ENCODE measurements around the gene APH1B.
A peak's percentile ranks its signal among the peaks of the same experiment; 100 is the strongest.
"Not testable (repeated sequence)": the region's sequence is repeated elsewhere in the genome, so short reads cannot be mapped to it uniquely, and the experiment has no call there.

Gene APH1B

DNA sequence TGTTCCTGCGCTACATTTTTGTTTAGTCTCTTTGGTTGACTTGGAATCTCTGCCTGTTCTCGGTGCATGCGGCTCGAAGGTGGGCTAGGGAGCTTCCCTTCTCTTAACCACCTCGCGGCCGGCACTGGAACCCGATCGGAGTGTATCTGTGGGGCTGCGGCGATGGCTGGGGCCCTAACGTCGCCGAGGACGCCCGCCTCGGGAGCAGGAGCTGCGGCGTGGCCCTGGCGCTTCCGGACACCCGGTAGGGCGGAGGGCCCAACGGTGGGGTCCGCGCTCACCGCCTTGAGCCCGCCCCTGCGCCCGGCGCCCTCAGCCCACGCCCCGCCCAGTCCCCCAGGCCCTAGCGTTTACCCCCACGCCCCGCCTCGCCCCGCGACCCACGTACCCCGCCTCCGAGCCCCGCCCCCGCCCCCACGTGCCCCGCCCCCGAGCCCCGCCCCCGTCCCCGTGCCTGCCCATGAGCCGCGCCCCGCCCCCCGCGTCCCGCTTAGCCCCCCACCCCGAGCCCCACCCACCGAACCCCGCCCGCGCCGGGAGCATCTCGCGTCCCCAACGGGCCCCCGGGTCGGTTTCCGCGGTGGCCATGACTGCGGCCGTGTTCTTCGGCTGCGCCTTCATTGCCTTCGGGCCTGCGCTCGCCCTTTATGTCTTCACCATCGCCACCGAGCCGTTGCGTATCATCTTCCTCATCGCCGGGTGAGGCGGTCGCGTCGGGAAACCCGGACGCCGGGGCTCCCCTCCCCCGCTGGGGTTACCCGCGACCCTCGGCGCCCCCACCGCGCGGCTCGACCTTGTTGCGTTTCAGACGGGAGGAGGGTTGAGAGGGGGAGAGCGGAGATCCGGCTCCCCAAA is at the start of gene APH1B:
TSS of gene APH1B (plus strand) at position 568 of the 855 bp plus-strand sequence. CDS start at position 587, 19 bp downstream.
- DNase-seq (ENCODE audit: extremely low spot score, insufficient read length, low read depth) (peak; percentile 60), FAIRE-seq (peak; percentile 52)

DNA sequence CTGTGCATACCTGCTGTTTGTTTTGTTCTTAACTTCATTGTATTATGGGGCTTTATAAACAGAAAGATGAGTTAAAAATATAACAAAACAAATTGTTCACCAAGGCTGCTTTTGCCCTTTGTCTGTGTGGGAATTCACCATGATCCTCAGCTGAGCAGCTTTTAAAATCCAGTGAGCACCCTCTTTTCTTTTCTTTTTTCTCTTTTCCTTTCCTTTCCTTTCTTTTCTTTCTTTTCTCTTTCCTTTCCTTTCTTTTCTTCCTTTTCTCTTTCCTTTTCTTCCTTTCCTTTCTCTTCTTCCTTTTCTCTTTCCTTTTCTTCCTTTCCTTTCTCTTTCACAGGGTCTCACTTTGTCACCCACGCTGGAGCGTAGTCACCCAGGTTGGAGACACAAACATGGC is 49.7 kb upstream of the APH1B start:
- DNase-seq (ENCODE audit: extremely low spot score, insufficient read length, low read depth) (no peak), FAIRE-seq (no peak)

DNA sequence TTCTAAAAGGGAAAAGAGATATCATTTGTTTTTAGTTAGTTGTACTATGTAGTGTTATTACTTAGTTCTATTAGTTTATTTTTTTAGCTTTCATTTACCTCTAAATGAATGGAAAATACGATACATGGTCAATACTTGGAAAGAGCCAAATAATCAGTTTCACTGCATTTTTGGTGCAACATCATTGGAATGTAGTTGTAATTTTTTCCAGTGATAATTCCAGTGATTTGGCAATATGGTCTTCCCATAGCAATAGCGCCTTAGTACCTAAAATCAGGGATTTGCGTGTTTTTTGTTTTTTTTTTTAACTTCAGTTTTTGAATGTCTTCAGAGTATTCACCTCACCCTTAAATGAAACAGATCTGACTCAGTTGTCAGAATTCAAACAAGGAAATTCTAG is 46.2 kb upstream of the APH1B start:
- DNase-seq (ENCODE audit: extremely low spot score, insufficient read length, low read depth) (no peak), FAIRE-seq (no peak)

DNA sequence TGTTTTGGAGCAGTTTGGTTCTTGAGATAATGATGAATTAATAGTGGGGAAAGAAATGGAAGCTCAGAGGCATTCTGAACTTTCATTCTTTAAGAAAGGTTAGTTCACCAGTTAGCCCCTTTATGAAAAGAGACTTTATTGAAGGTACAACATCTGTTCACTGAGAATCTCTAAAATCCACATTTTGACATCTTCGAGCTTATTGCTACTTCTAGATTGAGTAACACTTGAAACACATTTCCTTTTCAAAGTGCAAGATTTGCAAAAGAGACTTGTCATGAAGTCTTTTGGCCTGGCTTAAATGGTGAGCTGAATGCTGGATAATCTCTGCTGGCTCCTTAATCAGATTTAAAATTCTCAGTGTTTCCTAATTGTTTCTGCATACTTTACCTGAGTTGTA is 45.7 kb upstream of the APH1B start:
- no peak for DNase-seq (ENCODE audit: extremely low spot score, insufficient read length, low read depth)
- peak; percentile 65 for FAIRE-seq

DNA sequence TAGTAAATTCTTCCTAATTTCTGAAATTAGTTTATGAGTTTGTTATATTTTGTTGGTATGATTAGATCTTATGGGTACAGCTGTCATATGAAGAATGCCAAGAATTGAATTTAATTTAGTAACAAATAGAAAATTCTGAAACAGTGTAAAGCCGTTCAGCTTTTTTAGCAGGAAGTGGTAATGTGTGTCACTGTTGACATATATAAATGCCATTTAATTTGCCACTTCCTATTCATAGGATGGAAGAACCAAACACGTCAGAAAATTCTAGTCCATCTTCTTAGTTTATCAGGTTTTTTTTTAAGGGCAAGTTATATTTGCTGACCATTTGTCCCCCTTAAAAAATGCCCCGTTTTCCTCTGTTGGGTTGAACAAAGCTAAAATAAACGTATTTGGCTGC is 45.0 kb upstream of the APH1B start:
- FAIRE-seq (no peak), DNase-seq (ENCODE audit: extremely low spot score, insufficient read length, low read depth) (no peak)

DNA sequence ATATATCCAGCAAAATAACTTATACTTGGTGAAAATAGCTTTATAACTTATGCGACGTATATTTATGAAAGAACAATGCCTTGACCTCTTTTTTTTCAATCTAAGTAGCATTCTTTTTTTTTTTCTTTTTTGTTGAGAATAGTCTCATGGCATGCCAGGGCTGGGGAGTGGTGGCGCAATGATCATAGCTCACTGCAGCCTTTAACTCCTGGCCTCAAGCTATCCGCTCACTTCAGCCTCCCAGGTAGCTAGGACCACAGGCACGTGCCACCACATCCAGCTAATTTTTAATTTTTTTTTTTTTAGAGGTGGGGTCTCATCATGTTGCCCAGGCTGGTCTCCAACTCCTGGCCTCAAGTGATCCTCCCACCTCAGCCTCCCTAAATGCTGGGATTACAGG is 44.5 kb upstream of the APH1B start:
- no peak for FAIRE-seq

DNA sequence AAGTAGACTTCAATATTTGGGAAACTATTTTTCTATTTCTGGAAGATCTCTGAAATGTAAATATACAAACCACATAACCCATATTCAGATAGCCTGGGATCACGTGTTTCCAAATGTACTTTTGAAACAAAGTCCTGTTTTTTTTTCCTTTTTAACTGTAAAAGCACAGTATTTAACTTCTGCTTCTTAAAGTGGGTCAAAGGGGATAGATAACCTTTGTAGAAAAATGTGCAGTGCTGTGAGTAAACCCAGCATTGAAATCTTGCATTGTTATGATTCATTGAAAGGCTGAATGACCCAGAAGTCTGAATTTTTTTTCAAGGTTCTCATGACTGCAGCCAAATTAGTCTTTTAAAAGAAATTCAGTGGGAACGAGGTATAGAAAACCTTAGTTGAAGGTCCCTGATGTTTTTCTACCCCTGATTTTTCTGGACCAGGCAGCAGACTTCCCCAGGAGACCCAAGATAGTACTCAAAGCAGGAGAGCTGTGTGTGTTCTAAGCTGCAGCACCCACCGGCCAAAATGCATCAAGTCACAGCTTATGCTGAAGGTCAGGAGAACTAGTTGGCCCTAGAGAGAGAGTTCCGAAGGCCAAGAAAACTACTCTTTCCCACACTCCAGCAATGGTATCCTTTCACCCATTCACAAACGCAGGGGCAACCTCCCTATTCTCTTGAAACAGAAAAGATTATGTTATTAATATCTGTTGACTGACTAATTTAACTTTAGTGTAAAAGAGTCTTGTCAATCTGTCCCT is 43.6 kb upstream of the APH1B start:
- DNase-seq (ENCODE audit: extremely low spot score, insufficient read length, low read depth) (no peak), FAIRE-seq (peak; percentile 52)

More for the DNA sequence above, 44.5 kb upstream of the APH1B start:
- no peak for DNase-seq (ENCODE audit: extremely low spot score, insufficient read length, low read depth)

DNA sequence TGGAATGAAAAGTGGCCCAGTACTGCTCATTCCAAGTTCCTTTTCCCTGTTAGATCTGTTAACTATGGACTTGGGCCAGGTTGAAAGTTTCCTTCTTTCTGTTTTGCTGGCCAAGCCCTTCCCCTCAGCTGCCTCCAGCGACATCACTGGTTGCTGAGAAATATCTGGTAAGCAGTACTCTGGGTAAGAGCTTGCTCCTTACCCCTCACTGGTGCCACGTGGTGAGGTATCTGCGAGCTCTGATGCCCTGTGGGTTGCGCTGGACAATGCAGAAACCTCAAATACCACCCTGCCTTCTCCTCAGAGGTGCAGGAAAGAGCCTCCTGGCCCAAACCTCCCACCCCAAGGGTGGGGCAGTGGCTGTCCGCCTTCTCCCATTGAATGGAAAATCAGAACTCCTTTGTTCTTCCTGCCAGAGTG is 42.9 kb upstream of the APH1B start:
- FAIRE-seq (no peak), DNase-seq (ENCODE audit: extremely low spot score, insufficient read length, low read depth) (no peak)

DNA sequence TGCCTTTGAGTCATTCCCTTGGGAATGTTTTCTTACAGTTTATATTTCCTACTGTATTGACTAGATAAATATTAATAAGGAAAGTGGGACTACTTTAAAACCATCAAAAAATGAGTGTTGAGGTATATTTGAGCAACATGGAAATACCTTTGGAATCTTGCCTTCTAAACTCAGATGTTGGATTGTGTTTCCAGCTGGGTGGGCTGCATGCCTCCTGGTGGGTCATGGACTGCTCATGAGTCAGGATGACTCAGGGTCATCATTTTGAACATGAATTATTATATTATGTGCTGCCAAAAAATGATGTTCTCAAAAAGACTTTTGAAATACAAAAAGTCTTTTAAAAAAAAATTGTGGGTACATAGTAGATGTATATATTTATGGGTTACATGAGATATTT is 41.1 kb upstream of the APH1B start:
- FAIRE-seq, result no peak

DNA sequence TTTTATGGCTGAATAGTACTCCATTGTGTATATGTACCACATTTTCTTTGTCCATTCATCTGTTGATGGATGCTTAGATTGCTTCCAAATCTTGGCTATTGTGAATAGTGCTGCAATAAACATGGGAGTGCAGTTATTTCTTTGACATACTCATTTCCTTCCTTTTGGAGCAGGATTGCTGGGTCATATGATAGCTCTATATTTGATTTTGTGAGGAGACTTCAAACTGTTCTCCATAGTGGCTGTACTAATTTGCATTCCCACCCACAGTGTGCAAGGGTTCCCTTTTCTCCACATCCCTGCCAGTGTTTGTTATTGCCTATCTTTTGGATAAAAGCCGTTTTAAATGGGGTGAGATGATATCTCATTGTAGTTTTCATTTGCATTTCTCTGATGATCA is 40.3 kb upstream of the APH1B start:
- FAIRE-seq; DNase-seq (ENCODE audit: extremely low spot score, insufficient read length, low read depth): not testable (repeated sequence)

More for the DNA sequence above, 41.1 kb upstream of the APH1B start:
- DNase-seq (ENCODE audit: extremely low spot score, insufficient read length, low read depth), result no peak

DNA sequence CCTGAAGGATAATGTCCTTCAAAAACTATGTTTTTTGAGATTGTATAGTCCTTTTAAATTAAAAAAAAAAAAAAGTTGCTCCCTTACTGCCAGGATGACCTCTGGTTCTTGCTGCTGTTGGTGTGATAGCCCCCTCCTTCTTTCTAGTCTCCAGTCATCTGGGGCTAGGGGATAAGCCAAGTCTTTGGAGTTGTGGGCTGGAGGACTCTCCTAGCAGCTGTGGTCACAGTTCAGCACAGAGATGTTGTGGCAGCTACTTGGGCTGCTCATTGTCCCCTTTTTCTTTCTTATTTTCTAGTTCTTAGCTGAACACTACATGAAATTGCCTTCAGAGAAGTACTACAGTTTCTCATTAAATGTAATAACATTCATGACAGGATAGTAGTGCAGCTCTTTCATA is 39.2 kb upstream of the APH1B start:
- no peak for FAIRE-seq
- DNase-seq (ENCODE audit: extremely low spot score, insufficient read length, low read depth), result no peak

DNA sequence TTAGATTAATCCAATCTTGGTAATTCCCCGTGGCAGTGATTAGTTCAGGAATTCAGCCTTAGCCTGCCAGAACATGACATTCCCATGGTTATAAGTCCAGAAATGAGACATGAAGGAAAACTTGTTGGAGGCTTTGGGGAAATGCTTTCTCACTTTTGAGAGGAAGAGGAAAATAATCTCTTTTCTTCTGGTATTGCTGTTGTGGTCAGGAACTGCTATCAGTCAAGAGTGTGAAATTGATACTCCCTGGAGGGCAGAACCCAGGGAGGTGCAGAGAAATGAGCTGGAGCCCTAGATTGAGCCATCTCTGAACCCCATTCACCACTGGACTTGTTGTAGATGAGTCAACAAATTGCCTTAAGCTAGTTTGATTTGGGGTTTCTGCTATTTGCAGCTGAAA is 38.6 kb upstream of the APH1B start:
- FAIRE-seq, result peak; percentile 78
- DNase-seq (ENCODE audit: extremely low spot score, insufficient read length, low read depth), result peak; percentile 22

DNA sequence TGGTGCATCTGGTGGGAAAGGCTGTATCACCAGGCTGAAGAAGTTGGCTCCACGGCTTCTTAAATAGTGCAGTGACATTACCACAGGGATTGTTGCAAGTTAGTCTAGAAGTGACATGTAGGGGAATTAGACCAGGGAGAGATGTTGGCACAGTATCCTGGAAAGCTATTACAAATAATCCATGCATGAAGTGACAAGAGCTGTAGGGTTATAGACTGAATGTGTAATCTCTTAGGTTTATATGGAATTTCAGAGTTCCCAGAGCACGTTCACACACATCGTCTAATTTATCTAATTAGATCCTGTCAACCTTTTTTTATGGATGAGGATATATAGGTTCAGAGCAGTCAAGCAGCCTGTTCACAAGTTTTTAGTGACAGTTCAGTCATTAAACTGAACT is 37.3 kb upstream of the APH1B start:
- no peak for FAIRE-seq
- no peak for DNase-seq (ENCODE audit: extremely low spot score, insufficient read length, low read depth)

DNA sequence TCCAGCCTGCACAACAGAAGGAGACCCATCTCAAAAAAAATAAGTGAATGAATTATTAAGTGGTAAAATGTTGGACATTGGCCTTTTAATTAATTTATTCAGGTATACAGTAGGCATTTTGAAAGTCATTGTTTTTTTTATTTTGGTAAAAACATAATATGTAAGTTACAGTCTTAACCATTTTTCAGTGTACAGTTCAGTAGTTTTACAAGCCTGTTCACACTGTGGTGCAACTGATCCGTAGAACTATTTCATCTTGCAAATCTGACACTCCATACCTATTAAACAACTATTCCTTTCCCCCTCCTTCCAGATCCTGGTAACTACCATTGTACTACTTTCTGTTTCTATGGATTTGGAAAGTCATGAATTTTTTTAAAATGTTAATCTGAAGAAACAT is 36.1 kb upstream of the APH1B start:
- DNase-seq (ENCODE audit: extremely low spot score, insufficient read length, low read depth) (no peak), FAIRE-seq (peak; percentile 5)

DNA sequence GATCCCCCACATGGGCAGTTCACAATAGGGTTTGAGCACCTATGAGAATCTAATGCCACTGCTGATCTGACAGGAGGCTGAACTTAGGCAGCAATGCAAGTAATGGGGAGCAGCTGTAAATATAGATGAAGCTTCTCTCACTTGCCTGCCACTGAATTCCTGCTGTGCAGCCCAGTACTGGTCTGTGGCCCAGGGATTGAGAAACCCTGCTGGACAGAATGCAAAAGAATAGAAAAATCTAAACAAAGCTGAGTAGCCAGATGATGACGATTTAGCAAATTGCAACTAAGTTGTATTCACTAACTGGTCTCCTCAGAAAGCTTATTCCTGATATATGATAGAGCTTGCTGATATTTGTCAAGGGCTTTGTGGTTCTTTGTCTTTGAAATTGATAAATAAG is 34.3 kb upstream of the APH1B start:
- DNase-seq (ENCODE audit: extremely low spot score, insufficient read length, low read depth) (no peak), FAIRE-seq (no peak)

DNA sequence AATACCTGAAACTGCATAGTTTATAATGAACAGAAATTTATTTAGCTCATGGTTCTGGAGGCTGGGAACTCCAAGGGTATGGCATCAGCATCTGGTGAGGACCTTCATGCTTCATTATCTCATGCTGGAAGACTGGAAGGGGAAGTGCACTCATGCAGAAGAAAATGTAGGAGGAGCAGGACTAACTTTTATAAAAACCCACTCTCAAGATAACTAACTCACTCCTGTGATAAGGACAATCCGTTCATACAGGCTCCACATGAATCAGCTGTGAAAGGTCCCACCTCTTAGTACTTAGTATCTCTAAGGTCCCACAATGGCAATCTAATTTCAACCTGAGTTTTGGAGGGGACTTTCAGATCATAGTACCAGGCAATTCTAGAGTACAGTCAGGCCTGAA is 33.6 kb upstream of the APH1B start:
- DNase-seq (ENCODE audit: extremely low spot score, insufficient read length, low read depth), result no peak
- FAIRE-seq, result peak; percentile 15

DNA sequence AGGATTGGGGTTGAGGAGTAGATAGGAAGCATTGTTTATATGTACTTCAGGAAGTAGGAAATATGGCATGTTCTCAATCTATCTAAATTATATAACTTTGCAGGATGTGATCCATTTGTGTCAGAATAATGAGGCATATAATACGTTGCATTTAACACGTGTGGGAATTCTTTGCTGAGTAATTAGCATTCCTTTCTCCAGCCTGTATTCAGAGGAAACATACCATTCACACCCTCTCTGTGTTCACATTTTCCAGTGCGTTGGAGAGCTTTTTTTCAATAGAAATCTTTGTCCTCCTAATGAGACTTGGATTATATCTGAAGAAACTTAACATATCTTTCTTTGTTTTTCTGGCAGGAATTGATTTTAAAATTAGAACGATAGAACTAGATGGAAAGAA is 33.0 kb upstream of the APH1B start:
- DNase-seq (ENCODE audit: extremely low spot score, insufficient read length, low read depth), result no peak
- FAIRE-seq, result no peak

DNA sequence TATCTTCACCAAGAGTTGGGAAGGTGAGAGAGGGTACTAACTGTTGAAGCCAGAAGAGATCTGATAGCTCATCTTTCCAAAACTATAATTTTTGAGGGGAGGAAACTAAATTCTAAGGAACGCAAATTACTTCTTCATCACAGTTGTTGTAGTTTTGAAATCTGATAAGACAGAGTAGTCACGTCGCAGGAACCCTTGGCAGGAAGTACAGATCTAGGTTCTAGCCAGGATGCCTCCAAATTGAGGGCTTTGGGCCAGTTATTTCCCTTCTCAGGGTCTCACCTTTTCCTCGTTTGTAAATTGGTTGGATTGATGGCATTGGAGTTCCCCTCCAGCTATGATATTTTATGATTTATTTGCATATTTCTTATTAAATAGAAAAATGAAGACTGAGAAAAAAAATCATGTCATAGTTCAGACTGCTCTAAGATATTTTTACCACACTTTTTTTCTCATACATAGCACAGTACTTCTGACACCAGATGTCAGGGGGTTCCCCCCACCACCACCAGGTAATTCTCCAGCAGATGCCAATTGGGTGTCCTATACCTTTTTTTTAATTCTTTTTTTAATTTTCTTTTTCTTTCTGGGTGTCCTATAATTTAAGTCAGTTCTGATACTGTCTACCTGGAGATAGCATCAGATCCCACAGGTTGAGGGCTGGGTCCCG is 32.3 kb upstream of the APH1B start:
- FAIRE-seq (no peak), DNase-seq (ENCODE audit: extremely low spot score, insufficient read length, low read depth) (no peak)

DNA sequence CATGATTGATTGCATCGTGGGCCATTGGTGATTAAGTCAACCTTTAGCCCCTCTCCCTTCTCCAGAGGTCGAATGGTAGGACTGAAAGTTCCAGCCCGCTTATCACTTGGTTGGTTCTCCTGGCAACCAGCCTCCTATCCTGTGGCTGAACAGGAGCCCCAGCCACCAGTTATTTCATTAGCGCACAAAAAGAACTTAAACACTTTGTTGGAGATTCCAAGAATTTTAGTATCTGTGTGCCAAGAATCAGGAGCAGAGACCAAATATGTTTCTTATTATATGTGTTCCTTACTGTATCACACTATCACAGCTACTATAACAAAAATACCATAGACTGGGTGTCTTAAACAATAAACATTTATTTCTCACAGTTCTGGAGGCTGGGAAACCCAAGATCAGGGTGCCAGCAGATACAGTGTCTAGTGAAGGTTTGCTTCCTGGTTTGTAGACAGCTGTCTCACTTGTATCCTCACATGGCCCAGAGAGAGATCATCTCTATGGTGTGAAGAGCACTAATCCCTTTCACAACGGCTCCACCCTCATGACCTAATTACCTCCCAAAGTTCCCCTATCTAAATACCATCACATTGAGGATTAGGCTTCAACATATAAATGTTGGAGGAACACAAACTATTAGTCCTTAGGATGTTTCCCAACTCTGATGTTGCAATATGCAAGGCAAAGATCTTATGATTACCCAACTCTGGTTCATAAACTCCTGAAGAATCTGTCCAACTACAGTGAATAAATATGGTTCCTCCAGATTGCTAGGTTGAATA is 30.5 kb upstream of the APH1B start:
- no peak for FAIRE-seq
- DNase-seq (ENCODE audit: extremely low spot score, insufficient read length, low read depth), result no peak

Data from GM18507 (cell line).